Measurements from ENCODE around the gene TBC1D20.

Gene TBC1D20

GRCh38 chr20:418858-419365 lies 43.4 kb downstream of the TBC1D20 start:
- DNase-seq = no peak

- no peak for DNase-seq
Measured at GRCh38 chr20:417801-418342, 44.5 kb downstream of the TBC1D20 start.

- no peak for DNase-seq
Measured at GRCh38 chr20:416950-417800, 45.2 kb downstream of the TBC1D20 start.

GRCh38 chr20:415820-416322 lies 46.5 kb downstream of the TBC1D20 start:
- no peak for DNase-seq

GRCh38 chr20:414161-414560 lies 48.2 kb downstream of the TBC1D20 start:
- no peak for DNase-seq

GRCh38 chr20:412081-412480 lies 50.3 kb downstream of the TBC1D20 start:
- no peak for DNase-seq

- no peak for DNase-seq
Measured at GRCh38 chr20:409697-410559, 52.4 kb downstream of the TBC1D20 start.

GRCh38 chr20:408843-409696 lies 53.3 kb downstream of the TBC1D20 start:
- DNase-seq = no peak

- DNase-seq = peak; percentile 77
Measured at GRCh38 chr20:407953-408842, 54.1 kb downstream of the TBC1D20 start, which contains the start of gene RBCK1. Gene RBCK1 (plus strand): TSS chr20:408299. CDS start chr20:408758, 459 bp downstream.

- peak; percentile 76 for DNase-seq
Measured at GRCh38 chr20:407133-407952, 55.0 kb downstream of the TBC1D20 start.

GRCh38 chr20:406200-407132 lies 55.9 kb downstream of the TBC1D20 start:
- no peak for DNase-seq

- DNase-seq = no peak
Measured at GRCh38 chr20:404088-404487, 58.2 kb downstream of the TBC1D20 start.

- no peak for DNase-seq
Measured at GRCh38 chr20:403582-403957, 58.8 kb downstream of the TBC1D20 start.

- no peak for DNase-seq
Measured at GRCh38 chr20:402898-403581, 59.3 kb downstream of the TBC1D20 start.

- no peak for DNase-seq
Measured at GRCh38 chr20:402496-402885, 59.8 kb downstream of the TBC1D20 start.

GRCh38 chr20:401682-402495 lies 60.4 kb downstream of the TBC1D20 start:
- peak; percentile 43 for DNase-seq
